Measurements from ENCODE around the gene PCDH9.
"Not testable (repeated sequence)": the region's sequence is repeated elsewhere in the genome, so short reads cannot be mapped to it uniquely, and the experiment has no call there.

Gene PCDH9

DNA sequence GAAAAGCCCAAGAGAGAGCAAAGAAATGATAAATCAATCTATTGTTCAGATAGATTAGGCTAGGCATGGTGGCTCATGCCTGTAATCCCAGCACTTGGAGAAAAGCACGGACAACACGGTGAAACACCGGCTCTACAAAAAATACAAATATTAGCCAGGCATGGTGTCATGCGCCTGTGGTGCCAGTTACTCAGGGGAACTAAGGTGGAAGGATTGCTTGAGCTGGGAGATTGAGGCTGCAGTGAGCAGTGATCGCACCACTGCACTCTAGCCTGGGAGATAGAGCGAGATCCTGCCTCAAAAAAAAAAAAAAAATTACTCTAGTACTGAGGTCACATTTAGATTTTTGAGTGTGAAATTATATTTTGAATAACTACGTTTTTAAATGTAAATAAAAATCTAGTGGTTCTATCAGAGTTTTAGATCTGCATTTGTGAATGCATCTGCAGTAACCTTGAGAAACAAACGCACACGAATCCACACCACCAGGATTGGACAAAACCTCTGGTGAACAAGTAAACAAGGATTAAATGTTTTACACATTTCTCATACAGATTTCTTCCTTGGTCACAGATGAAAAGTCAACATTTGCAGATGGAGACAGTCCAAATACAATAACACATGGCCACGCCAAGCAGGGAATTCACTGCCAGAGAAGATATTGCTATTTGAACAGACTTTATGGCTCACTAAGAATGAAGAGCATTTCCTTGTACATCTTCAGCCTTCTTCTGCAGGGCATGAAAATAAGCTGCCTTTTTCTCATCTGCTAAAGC, 917.6 kb downstream of the PCDH9 start:
- DNase-seq = peak; percentile 12

GRCh38 chr13:66305961-66306617, 924.0 kb downstream of the PCDH9 start:
- DNase-seq = no peak

DNA sequence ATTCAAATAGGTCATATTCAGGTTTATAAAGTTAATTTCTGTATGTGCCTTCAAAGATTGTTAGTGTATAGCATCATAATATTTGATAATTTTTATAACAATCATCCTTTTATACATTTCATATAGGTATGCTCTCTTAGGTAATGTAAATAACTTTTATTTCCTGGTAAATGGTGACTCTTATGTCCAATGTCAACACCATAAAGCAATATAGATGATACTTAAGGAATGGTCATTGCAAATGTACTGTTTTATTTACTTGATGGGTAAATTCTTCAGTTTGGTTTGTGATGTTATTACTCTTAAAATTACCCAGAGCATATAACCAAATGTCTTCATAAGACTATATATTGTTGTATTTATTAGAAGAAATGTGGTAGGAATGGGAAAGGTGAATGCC, 928.7 kb downstream of the PCDH9 start:
- no peak for DNase-seq

GRCh38 chr13:66301006-66301405, 929.1 kb downstream of the PCDH9 start:
- no peak for DNase-seq

DNA sequence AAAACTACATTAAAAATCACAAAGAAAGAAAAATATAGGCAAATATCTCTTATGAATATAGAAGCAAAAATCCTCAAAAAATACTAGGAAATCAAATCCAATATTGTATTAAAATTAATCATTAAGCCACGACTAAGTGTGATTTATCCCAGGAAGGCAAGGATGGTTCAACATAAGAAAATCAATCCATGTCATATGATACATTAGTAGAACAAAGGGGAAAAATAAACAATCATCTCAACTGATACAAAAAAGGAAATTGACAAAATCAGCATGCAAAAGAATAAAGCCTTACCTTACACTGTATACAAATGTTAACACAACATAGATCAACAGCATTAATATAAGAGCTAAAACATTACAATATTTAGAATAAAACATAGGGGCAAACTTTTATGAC, 933.3 kb downstream of the PCDH9 start:
- no peak for DNase-seq

GRCh38 chr13:66296328-66296727, 933.8 kb downstream of the PCDH9 start:
- DNase-seq = no peak

GRCh38 chr13:66286806-66287205, 943.3 kb downstream of the PCDH9 start:
- DNase-seq = not testable (repeated sequence)

GRCh38 chr13:66275416-66275815, 954.7 kb downstream of the PCDH9 start:
- DNase-seq = no peak

DNA sequence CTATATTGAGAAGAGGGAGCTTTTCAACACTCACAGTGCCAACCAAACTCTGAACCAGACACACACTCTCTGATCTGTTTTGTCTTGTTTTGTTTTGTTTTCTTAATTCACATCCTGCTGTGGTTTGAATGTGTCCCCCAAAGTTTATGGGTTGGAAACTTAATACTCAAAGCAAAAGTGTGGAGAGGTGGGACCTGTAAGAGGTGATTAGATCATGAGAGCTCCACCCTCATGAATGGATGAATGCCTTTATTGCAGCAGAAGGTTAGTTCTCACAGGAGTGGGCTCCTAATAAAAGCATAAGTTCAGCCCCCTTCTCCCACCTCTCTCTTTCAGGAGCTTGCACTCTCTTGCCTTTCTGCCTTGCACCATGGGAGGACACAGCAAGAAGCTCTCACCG, 957.1 kb downstream of the PCDH9 start:
- DNase-seq = no peak

DNA sequence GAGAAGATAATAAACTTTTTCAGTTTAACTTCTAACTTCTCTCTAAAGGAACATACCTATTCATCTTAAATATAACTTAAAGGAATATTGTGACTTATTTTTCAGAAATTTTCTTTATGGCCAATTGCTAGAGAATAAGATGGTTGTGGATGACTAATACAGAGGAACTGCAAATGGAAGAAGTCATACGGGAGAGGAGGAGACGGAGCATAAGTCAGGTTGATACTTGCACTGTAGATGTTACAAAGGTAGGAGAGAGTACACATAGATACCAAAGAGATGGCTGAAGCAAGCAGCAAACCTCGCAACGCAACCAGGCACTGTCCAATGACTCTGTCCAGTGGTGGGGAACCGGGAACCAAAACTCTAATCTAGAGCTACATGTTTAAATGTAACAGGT, 963.4 kb downstream of the PCDH9 start:
- no peak for DNase-seq

- DNase-seq = no peak
Measured at GRCh38 chr13:66266348-66266747, 963.8 kb downstream of the PCDH9 start.

GRCh38 chr13:66265371-66265770, 964.8 kb downstream of the PCDH9 start:
- DNase-seq = no peak

- DNase-seq = no peak
Measured at GRCh38 chr13:66264971-66265370, 965.2 kb downstream of the PCDH9 start.

DNA sequence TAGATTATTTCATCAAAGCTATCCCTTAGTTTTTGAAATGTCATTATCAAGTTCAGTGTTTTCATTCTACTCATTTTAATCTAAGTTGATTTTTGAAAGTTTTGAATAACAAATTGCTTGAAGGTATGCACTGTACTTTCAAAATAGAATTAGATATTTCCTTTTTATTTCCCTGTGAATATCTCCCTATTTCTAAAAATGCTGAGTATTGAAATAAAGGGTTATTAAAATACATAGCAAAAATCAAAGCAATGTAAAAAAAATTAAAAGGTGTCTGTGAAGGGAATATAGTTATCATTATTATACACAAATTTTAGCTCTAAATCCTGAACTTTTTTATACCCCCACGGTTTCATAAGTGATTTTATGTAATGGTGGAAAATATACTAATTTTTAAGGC, 967.8 kb downstream of the PCDH9 start:
- no peak for DNase-seq

DNA sequence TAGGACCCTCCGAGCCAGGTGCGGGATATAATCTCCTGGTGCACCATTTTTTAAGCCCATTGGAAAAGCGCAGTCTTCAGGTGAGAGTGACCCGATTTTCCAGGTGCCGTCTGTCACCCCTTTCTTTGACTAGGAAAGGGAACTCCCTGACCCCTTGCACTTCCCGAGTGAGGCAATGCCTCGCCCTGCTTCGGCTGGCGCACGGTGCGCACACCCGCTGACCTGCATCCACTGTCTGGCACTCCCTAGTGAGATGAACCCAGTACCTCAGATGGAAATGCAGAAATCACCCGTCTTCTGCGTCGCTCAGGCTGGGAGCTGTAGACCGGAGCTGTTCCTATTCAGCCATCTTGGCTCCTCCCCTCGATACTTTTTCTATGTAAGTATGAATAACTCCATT, 970.7 kb downstream of the PCDH9 start:
- DNase-seq = not testable (repeated sequence)

Data from amniotic stem cell (primary cell).